HG02678 (cell line): ENCODE data around the gene COL5A1.

Experiments
- ATAC-seq: cut with Tn5 transposase; IDR thresholded peaks from one replicate; pipeline ENCODE4 v1.9.1; 2021; ENCODE audit warnings: mild to moderate bottlenecking, moderate library complexity; ENCODE audit not compliant: unreplicated experiment

The COL5A1 gene

DNA sequence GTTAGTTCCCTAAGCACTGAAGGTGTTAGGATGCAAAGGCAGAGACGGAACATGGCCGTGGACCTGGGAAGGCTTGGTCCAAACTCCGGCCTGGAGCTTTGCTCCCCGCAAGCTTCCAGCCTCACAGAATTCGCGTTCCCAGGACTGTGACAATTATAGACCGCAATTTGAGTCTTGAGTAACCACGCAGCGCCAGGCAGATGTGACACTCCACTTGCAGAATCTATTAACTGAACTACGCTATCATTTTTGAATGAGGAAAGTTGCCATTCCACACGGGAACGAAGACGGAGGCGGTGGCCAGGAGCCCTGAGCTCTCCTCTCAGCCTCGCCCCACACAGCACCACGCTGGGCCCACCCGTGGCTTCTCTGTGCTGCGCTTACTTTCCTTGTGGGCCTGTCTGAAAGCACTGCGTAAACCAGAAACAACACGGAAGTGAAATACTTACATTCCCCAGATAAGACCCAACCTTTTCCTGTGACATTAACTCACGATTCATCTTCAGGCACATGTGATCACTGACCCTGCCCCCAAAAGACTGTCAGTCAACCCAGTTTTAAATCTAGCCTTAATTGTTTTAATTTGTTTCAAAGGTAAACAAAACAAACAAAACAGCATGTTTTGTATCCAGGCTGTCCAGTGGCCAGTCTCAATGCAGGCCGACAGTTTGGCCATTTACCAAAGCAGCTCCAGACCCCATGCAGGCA lies 16.1 kb upstream of the COL5A1 start:
- no peak for ATAC-seq

DNA sequence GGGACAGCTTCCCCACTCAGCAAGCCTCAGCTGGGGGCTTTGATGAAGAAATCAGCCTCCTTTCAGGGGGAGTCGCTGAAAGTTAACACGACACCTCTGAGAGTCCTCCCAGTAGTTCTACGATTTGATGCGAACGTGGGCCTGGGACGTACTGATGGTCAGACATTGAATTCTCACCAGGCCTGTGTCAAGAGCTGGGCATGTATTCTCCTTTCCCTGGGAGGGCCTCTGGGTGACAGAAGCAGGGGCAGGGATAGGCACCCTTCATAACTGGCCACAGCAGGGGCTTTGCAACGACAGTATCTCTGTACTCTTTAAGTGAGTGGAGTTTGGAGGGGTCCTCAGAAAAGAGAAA lies 15.6 kb upstream of the COL5A1 start:
- no peak for ATAC-seq

DNA sequence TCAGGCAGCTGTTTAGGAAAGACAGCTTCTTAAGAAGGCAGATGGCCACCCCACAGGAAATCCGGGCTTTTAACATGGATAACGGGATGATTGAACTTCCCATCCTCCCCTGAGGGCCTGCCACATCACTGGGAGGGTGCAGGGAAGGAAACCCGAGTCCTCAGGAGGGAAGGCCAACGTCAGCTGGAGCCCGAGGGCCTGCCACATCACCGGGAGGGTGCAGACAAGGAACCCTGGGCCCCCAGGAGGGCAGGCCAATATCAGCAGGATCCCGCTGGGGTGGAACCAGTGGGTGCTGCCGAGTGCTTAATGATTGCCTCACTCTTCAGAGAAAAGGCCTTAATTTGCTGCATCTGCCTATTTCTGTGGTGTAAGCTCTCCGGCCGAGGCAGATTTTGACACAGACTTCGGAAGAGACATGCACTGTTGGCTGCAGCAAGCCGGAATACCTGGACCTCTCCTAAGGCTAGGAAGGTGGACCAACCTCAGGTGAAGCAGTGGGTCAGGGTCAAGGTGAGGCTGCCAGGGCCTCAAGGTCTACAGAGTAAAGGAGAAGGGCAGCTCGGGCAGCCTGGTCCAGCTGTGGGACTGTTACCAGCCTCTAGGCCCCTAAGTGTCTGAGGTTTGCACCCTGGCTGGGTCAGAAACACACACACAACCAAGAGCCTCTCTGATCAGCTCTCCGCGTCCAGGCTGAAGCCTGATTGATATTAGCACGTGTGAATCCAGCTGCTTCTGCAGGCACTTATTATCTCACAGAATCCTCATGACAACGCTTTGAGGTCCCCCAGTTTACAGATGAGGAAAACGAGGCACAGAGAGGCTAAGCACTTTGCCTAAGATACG lies 14.8 kb upstream of the COL5A1 start:
- no peak for ATAC-seq

DNA sequence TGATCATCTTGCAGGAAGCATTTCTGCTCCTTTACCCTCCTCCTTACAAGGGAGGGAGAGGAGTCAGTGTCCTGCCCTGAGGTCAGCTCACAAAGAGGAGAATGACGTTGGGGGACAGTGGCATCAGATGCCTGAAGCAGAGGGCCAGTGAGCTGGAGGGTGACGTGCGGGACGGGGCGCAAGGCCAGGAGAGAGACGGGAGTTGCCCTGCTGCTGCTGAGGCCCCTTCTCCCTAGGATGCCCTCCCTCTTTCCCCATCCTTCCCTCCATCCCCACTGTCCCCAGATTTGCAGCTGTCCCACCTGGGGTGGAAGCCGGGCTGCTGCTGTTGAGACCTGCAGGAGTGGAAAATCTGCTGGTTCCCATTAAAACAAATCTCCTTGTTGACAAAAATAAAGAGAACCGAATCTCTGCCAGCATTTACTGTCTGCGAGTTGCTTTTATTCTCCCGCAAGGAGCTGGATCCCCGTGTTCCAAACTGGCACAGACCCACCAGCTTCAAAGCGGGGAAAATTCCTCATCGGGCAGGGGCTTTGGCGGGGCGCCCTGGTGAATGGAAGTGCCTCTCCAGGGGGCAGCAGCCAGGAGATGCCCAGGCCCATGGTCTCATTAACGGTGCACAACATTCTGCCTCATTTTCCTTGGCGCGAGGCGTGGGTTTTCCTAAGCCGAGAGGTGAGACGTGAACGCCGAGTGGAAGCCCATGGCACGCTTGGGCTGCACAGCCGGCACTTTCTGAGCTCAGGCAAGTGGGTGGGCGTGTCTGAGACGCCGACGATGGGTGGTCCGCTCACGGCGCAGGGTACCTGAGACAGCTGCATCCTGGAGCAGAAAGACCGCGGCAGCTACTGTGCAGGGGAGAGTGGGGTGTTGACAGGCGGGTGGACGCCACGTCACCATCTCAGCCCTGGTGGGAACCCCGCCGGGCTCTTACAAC lies 13.9 kb upstream of the COL5A1 start:
- no peak for ATAC-seq

DNA sequence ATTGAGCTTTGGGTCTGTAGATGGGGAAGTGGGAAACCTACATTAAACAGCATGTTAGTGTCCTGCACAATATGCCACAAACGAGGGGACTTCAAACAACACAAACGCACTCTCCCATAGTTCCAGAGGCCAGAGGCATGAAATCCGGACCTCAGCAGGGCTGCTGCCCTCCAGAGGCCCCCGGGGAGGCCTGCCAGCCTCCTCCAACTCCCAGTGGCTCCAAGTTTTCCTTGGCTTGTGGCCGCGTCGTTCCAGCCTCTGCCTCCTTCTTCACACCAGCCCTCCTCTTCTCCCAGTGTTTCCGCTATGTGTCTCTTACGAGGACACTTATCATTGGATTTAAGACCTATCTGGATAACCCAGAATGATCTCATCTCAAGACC lies 13.3 kb upstream of the COL5A1 start:
- ATAC-seq: no peak

DNA sequence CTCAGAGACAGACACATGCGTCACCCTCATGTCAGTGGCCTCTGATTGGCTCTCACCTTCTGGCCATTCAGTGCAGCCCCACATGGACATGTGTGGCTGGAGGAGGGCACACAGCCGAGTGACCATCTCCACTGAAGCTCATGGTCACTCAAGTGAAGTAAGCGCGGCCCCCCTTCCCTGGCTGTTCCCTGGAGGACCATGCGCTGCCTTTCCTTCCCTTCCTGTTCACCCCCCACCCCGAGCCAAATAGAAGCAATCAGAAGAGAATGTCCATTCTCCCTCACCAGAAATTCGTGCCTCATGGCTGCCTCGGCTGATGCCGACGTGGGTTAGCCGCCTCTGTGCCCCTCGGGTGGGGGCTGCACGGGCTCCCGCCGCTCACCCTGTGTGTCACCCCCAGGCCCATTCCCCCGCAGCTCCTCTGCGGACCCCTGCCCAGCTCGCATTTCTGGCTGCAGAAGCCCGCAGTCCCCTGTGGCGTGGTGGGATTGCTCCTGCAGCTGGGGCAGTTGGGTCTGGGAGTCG lies 12.5 kb upstream of the COL5A1 start:
- ATAC-seq: no peak

DNA sequence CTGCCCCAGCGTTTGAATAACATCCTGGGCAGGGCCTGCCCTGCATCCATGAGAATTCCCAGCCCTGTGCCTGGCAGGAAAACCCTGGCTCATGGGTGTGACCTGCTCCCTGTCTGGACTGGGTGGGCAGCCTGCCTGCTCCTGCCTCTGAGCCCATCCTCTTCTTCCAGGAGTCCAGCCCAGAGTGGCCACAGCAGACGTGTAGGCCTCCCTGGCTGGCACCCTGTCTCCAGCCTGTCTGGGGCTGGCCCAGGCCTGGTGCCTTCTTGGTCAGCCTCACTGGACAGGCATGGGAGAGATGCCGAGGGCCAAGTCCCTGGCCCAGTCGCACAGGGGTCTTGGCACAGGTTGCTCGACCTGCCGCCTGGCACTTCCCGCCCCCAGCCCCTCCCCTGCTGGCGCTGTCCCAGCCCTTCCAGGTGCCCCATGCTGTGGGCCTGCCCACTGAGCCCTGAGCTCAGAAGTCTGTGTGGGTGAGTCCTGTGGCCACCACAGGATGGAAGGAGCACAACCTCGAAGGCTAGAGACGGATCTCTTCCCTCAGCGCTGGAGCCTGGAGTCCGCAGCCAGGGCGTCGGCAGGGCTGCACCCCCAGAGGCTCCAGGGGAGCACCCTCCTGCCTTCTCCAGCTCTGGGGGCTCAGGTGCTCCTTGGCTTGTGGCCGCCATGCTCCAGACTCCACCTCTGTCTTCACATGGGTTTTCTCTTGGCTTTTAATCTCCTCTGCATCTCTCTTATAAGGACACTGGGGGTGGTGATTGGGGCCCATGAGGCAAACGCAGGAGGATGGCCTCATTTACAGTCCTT lies 11.8 kb upstream of the COL5A1 start:
- ATAC-seq: no peak

DNA sequence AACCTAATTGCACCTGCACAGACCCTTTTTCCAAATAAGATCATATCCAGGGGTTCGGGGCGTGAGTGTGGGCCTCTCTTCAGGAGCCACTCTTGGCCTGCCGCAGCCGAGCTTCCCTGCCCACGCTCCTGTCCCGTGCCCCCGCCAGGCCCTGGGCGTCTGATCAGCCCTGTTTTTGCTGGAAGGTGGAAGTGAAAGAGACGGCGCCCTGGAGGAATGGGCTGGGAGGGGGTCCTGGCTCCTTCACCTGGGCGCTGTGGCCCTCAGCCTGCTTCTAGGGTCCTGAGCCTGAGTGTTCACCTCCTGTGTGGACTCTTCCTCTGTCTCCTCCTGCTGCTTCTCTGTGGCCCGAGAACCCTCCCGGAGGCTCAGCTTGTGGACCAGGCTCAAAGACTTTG lies 11.2 kb upstream of the COL5A1 start:
- no peak for ATAC-seq

DNA sequence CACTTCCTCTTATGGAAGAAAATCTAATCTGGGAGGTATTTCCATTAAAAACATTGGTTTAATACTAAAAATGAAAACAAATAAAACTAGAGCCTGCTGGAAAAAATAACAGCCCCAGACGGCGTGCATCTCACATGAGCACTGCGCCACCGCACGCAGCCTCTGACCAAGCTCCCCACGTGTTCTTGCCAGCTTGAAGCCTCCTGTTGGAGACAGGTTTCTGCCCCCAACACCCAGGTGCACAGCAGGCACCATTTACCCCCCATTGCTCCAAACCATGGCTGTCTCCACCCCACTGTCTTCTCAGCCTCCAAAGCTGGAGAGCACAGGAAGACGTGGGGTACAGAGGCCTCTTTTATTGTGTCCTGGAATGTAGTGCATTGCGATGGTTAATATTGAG lies 10.7 kb upstream of the COL5A1 start:
- ATAC-seq: no peak

DNA sequence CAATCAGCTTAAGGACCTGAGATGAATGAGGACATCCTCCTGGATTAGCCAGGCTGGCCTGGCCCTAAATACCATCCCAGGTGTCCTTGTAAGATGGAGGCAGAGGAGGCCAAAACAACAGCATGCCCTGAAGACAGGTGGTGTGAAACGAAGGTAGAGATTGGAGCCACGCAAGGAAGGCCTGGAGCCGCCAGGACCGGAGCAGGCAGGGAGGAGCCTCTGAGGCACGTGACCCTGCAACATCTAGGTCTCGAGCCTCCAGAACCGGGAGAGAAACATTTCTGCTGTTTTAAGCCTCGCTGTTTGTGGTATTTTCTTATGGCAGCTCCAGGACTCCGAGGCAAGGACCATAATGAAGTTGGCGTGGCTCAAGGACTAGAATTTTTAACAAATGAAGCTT lies 9.7 kb upstream of the COL5A1 start:
- ATAC-seq: no peak

DNA sequence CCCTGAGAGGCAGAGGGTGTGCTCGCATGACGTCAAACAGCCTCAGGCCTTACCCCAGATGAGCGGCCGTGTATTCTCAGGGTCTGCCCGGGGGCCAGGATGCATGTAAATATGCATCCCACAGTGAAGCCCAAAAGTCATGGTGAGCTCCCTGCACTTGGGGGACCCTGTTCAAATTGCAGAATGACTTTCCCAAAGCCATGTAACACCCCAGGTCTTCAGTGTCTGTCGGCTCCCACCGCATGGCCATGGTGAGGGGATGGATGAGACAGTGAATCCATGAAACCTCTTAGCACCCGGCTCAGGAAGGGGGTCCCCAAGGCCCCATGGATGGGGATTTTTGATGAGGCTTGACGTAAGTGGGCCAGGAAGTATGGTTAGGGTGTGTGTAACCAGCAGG lies 9.3 kb upstream of the COL5A1 start:
- no peak for ATAC-seq

DNA sequence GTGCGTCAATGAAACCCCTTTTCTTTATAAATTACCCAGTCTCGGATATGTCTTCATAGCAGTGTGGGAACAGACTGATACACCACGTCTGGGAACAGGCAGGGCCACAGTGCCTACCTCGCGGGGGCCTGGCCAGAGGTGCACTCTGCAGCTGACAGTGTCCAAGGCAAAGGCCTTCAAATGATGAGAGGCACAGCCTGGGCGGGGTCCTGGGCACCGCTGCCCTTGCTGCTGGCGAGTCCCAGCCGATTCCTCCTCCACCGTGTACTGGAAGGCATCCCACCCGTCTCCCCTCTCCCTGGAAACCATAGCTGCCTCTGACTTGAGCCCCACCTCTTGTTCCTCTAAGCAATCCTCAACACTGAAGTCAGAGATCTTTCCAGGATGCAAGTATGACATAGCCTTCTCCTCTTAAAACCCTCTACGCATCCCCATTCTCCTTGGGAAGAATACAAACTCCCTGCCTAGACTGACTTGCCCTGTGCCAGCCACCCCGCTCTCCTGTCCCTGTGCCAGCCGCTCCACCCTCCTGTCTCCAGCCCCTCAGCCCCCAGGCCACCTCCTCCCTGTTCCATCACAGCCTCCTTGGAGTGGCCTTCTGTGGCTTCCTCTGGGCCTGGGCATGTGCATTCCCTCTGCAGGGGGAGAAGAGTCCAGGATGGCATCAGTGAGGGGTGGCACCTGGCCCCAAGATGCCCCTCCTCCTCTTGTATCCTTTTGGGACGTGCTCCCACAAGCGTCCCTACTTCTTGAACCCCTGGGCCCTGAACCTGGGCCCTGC lies 8.1 kb upstream of the COL5A1 start:
- no peak for ATAC-seq

DNA sequence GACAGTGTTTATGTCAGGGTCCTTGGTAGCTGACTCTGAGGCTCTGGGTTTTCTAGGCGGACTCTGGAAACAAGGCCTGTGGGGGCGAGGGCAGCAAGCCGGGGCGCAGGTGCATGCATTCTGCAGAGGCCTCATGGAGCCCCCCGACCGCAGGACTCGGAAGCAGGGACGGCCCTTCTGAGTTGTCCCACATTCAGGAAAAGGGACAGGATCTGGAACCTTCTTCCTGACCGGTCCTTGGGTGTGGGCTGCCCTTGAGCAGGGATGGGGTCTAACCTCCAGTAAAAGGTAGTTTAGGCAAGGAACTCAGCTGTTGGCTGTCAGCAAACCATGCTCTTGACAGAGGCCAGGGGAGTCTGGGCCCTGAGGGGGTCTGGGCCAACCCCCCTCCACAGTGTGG lies 7.4 kb upstream of the COL5A1 start:
- ATAC-seq: no peak

DNA sequence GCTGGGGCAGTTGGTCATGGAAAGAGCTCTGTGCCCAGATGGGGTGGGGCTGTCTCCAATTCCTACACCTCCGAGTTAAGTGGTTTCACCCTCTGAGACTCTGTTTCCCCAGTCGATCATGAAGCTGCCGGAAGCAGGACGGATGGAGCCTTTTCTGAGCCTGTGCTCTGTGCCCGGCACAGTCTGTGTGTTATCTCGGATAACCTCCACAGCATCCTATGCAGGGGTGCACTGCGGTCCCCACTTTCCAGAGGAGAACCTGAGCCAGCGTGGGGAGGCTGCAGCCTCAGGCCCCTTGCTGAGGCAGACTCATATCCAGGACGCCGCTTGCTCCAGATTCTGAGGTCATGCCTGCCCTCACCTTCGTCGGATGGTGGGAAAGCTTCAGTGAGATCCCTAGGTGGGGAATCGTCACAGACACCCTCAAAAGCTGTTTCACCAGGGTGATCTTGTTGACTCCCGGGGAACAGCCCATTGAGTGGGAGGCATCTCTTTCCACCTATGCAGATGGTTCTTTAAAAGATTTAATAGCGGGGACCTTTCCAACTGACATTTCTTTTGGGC lies 6.9 kb upstream of the COL5A1 start:
- no peak for ATAC-seq

DNA sequence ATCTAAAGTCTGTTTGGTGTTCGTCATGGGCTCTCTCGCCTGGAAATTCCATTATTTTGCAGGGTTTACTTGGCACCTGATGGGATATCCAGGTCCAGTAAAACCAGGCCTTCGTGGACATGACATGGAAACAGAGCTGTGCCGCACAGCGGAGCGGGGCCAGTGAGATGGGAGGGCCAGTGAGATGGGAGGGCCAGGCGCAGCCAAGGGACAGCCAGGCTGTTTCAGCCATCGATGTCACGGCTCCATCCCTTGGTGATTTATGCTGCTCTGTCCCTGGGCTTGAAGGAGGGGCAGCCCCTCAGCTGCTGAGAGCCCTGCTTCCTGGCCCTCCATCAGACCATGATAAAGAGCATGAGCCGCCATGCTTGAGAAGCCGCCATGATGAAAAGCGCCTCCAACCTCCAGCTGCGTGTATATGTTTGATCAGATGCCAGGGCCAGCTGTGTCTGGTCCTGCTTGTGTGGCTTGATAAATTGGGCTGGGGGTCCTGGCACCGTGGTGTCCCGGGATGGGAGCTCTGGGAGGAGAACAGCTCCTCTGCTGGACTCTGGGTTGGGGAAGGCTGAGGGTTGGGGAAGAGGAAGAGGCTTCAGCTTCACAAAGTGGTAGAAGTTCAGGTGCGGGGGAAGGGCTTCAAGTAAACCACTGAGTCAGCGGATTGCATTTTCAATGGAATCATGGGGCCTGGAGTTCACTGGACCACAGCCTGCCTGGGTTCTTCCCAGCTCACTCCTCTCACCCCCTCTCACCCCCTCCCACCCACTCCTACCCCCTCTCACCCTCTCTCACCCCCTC lies 6.1 kb upstream of the COL5A1 start:
- no peak for ATAC-seq

DNA sequence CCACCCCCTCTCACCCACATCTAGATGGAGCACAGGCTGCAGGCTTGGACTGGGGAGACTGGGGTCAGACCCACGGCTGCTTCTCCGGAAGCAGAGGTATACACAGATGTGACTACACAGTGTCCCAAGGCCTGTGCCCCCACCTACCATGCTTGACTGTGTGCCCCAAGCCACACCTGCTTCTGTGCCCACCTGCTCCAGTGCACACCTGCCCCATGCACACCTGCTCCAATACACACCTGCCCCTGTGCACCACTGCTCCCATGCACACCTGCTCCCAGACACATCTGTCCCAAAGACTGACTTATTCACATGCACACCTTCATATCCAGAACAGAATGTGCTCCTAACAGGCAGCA lies 5.5 kb upstream of the COL5A1 start:
- ATAC-seq: no peak

DNA sequence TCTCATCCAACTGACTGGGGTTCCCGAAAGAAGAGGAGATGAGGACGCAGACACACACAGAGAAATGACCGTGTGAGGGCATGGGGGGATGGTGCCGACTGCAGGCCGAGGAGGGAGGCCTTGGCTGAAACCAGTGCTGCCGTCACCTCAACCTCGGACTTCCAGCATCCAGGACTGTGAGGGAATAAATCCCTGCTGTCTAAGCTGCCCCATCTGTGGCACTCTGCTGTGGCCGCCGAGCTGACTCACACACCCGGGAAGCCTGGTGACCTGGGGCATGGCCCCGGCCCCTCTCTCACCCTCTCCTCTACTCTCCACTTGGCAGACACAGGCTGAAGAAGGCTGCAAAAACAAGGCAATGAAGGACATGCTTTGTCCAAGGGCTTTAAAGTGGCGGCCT lies 4.4 kb upstream of the COL5A1 start:
- no peak for ATAC-seq

DNA sequence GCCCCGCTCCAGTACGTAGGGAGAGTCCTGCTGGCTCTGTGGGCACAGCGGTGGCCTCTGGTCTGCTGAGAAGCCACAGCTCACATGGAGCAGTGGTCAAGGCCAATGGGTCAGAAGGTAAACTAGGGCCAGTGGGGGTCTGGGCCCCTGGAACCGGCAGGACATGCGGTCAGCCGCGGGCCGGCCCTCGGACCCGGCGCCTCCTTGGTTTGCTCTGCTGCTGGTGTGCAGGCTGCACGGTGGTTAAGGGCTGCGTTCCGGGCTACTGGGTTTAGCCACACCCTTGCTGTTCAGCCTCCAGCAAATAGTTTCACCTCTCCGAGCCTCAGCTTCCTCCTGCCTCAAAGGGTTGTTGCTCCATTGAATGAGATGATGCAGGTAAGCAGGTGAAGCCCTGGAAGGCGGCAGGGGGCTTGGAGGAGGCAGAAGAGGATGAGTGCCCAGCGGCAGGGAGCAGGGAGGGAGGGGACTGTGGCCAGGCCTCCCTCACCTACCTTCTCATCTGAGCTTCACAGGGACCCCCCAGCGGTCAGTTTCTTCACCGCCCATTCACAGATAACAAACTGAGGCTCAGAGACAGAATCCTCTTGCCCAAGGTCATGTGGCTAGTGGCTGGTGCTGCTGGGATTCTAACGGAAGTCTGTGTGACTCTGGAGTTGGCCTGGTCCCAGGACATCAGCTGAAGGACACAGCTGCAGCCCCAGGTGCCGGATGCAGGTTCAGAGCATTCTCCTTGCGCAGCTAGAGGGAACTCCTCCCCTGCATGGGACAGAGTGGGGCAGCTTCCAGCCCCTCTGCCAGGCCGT lies 3.7 kb upstream of the COL5A1 start:
- ATAC-seq: no peak
